Posterior vena cava (tissue), 2 donors: ENCODE measurements around the gene TLCD3B. TPM values are rescaled to one million over a fixed set of nuclear protein-coding genes. Genes with fewer than 3 reads are reported as not detected.
A peak's percentile ranks its signal among the peaks of the same experiment; 100 is the strongest.

Experiments used
- DNase-seq: peaks from one replicate; pipeline ENCODE4 v3.0.0-alpha.2; 2020; ENCODE audit warnings: low spot score
- intact Hi-C, 2 donors: fragments of 100-400 bp; cut with DNase I; formaldehyde crosslinking; loops; one replicate each; pipeline versions ENCODE4 v1.14.1 to v1.14.2; 2022 to 2023
- total RNA-seq, 2 donors: library from RNA; stranded (reverse); fragmentation: NEBNext Ultra II Directional; extraction: Animal tissue kit (Norgen Biotek cat#: 25700); gene quantifications; one replicate each; pipeline ENCODE4 v1.2.1, GENCODE V29; 2021
- donor health status: DM: yes; HTN: yes; CAD: no.
- donor health status: DM: yes; HTN: yes; CAD: no.

Gene TLCD3B
- total RNA-seq, 2 donors from 2014 or later, result not detected

- peak; percentile 96 for DNase-seq
- intact Hi-C loops, result loop anchor here in 1 of 2 donors (2.0 kb wide), 1 partner anchor 15 kb away; no protein-coding TSS in a partner anchor
Observed at GRCh38 chr16:29995324-29995910, 35.7 kb downstream of the TLCD3B start, which contains the start of gene HIRIP3. TSS of gene HIRIP3 (minus strand) at chr16:29995617. CDS start at chr16:29995605, 12 bp downstream.

GRCh38 chr16:29994600-29995323 lies 36.3 kb downstream of the TLCD3B start:
- intact Hi-C loops, result loop anchor here in 1 of 2 donors (2.0 kb wide), 1 partner anchor 14 kb away; no protein-coding TSS in a partner anchor

GRCh38 chr16:29993903-29994599 lies 37.0 kb downstream of the TLCD3B start:
- intact Hi-C loops, result loop anchor here in 1 of 2 donors (2.0 kb wide), 1 partner anchor 13 kb away; no protein-coding TSS in a partner anchor
- DNase-seq, result no peak

More at GRCh38 chr16:29994600-29995323, 36.3 kb downstream of the TLCD3B start:
- peak; percentile 89 for DNase-seq

- intact Hi-C loops, result no loop called here
- peak; percentile 76 for DNase-seq
Observed at GRCh38 chr16:29993191-29993902, 37.7 kb downstream of the TLCD3B start.

GRCh38 chr16:29992344-29992967 lies 38.6 kb downstream of the TLCD3B start:
- DNase-seq, result peak; percentile 45
- intact Hi-C loops, result no loop called here

- peak; percentile 54 for DNase-seq
- intact Hi-C loops, result no loop called here
Observed at GRCh38 chr16:29991571-29991904, 39.5 kb downstream of the TLCD3B start.

- intact Hi-C loops, result no loop called here
- DNase-seq, result peak; percentile 71
Observed at GRCh38 chr16:29990883-29991570, 40.0 kb downstream of the TLCD3B start.

- DNase-seq, result no peak
- intact Hi-C loops, result no loop called here
Observed at GRCh38 chr16:29990034-29990433, 41.0 kb downstream of the TLCD3B start.

GRCh38 chr16:29989111-29989858 lies 41.8 kb downstream of the TLCD3B start:
- peak; percentile 52 for DNase-seq
- intact Hi-C loops, result no loop called here

GRCh38 chr16:29988346-29989075 lies 42.6 kb downstream of the TLCD3B start:
- intact Hi-C loops, result no loop called here
- DNase-seq, result peak; percentile 77

- intact Hi-C loops, result no loop called here
- DNase-seq, result peak; percentile 77
Observed at GRCh38 chr16:29987371-29988085, 43.5 kb downstream of the TLCD3B start.

- intact Hi-C loops, result no loop called here
- DNase-seq, result peak; percentile 65
Observed at GRCh38 chr16:29986931-29987330, 44.1 kb downstream of the TLCD3B start.

GRCh38 chr16:29986231-29986630 lies 44.8 kb downstream of the TLCD3B start:
- DNase-seq, result peak; percentile 73

GRCh38 chr16:29985271-29985811 lies 45.7 kb downstream of the TLCD3B start:
- intact Hi-C loops, result no loop called here
- DNase-seq, result peak; percentile 64

More at GRCh38 chr16:29986231-29986630, 44.8 kb downstream of the TLCD3B start:
- intact Hi-C loops, result no loop called here

- intact Hi-C loops, result no loop called here
- DNase-seq, result no peak
Observed at GRCh38 chr16:29984764-29985147, 46.3 kb downstream of the TLCD3B start.

GRCh38 chr16:29984137-29984763 lies 46.8 kb downstream of the TLCD3B start:
- DNase-seq, result peak; percentile 50
- intact Hi-C loops, result no loop called here
